GM10847 (cell line): ENCODE measurements around the gene OSBPL6.

Source experiments
- POLR2A ChIP-seq: IDR thresholded peaks from 2 replicates; pipeline ENCODE4 v1.6.1; 2011; ENCODE audit not compliant: insufficient read length; ENCODE audit errors: extremely low read depth

Gene OSBPL6

GRCh38 chr2:178194600-178195389 is 483 bp downstream of the OSBPL6 start:
- no peak for TF ChIP-seq POLR2A

GRCh38 chr2:178195390-178196166 is 1.3 kb downstream of the OSBPL6 start:
- TF ChIP-seq POLR2A: no peak

- no peak for TF ChIP-seq POLR2A
Measured at GRCh38 chr2:178197791-178198190, 3.5 kb downstream of the OSBPL6 start.

- TF ChIP-seq POLR2A: no peak
Measured at GRCh38 chr2:178199334-178199733, 5.0 kb downstream of the OSBPL6 start.

GRCh38 chr2:178200331-178200730 is 6.0 kb downstream of the OSBPL6 start:
- TF ChIP-seq POLR2A: no peak

- no peak for TF ChIP-seq POLR2A
Measured at GRCh38 chr2:178202927-178203326, 8.6 kb downstream of the OSBPL6 start.

- no peak for TF ChIP-seq POLR2A
Measured at GRCh38 chr2:178204977-178205376, 10.7 kb downstream of the OSBPL6 start.

GRCh38 chr2:178205853-178206521 is 11.7 kb downstream of the OSBPL6 start:
- TF ChIP-seq POLR2A: no peak

- no peak for TF ChIP-seq POLR2A
Measured at GRCh38 chr2:178208336-178208735, 14.0 kb downstream of the OSBPL6 start.

GRCh38 chr2:178208817-178209216 is 14.5 kb downstream of the OSBPL6 start:
- no peak for TF ChIP-seq POLR2A

GRCh38 chr2:178211460-178211859 is 17.1 kb downstream of the OSBPL6 start:
- TF ChIP-seq POLR2A: no peak

GRCh38 chr2:178211943-178212342 is 17.6 kb downstream of the OSBPL6 start:
- no peak for TF ChIP-seq POLR2A

- TF ChIP-seq POLR2A: no peak
Measured at GRCh38 chr2:178213991-178214390, 19.7 kb downstream of the OSBPL6 start.

- TF ChIP-seq POLR2A: no peak
Measured at GRCh38 chr2:178219247-178219646, 24.9 kb downstream of the OSBPL6 start.

- no peak for TF ChIP-seq POLR2A
Measured at GRCh38 chr2:178220814-178221213, 26.5 kb downstream of the OSBPL6 start.

GRCh38 chr2:178221556-178221955 is 27.2 kb downstream of the OSBPL6 start:
- TF ChIP-seq POLR2A: no peak
